DND-41 (cell line): ENCODE results near the gene DENND5B.

Experiments used
- EZH2 ChIP-seq: IDR thresholded peaks from 3 replicates; pipeline ENCODE4 v1.6.1; 2012; ENCODE audit warnings: borderline replicate concordance, low read depth, mild to moderate bottlenecking, moderate library complexity, low read length, inconsistent platforms; ENCODE audit not compliant: severe bottlenecking
- TF ChIP-seq, protein P1 (sequence below): IDR thresholded peaks from 2 replicates; pipeline ENCODE4 v1.5.1; 2012; ENCODE audit warnings: borderline replicate concordance, low read length, moderate library complexity, mild to moderate bottlenecking; ENCODE audit not compliant: poor library complexity, severe bottlenecking; ENCODE audit errors: extremely low read depth

DNA sequence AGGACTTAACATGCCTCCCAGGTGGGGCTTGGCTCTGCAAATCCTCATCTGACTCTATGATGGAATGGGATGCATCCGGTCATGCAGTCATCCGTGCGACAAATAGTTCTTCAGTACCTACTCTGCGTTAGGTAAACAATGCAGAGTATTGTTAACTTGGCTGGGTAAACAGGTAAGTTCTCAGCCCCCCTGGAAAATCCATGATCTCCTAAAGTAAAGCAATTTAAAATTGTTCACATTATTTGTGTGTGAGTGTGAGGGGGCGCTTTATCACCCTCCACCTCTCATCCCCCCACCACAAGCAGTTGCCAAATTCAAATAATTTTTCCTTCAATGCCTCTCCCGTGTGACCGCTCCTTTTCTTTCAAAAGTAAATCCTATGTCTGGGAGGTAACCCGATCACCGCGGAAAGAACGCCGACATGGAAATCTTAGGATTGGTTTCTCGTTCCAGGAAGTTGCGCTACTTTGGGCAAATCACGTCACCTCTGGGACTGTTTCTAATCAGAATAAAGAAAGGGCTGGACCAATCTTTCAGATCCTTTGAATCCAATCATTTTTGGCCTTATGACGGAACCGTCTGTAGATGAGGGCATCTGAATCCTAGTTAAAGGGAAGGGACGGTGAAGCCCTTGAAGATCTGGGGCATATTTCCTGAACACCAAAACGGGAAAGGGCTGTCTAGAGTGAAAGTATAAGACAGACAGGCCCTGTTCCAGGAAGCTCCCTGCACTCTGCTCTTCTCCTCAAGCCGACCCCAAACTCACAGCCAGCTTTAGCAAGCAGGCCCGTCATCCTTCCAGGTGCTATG is 221.0 kb downstream of the DENND5B start:
- TF ChIP-seq, protein P1, sequence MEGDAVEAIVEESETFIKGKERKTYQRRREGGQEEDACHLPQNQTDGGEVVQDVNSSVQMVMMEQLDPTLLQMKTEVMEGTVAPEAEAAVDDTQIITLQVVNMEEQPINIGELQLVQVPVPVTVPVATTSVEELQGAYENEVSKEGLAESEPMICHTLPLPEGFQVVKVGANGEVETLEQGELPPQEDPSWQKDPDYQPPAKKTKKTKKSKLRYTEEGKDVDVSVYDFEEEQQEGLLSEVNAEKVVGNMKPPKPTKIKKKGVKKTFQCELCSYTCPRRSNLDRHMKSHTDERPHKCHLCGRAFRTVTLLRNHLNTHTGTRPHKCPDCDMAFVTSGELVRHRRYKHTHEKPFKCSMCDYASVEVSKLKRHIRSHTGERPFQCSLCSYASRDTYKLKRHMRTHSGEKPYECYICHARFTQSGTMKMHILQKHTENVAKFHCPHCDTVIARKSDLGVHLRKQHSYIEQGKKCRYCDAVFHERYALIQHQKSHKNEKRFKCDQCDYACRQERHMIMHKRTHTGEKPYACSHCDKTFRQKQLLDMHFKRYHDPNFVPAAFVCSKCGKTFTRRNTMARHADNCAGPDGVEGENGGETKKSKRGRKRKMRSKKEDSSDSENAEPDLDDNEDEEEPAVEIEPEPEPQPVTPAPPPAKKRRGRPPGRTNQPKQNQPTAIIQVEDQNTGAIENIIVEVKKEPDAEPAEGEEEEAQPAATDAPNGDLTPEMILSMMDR = no peak
- TF ChIP-seq EZH2 = no peak
